PC-3 (cell line): Measurements from ENCODE around the gene RNF215. TPM values are rescaled to one million over a fixed set of nuclear protein-coding genes. Genes with fewer than 3 reads are reported as not detected.
A peak's percentile ranks its signal among the peaks of the same experiment; 100 is the strongest.

Source experiments
- ATAC-seq: fragments of 200-7000 bp; cut with Tn5 transposase; 2 replicates; pipeline ENCODE4 v1.9.1; 2020; ENCODE audit warnings: mild to moderate bottlenecking, moderate library complexity
- BruUV-seq: library from RNA; stranded (reverse); fragments of 400-500 nt; replicated peaks from 2 replicates; lab custom pipeline; 2021; lab: Mats Ljungman, UMichigan
- CTCF ChIA-PET: fragments of 300-600 bp; sonication (Branson Sonifier 250); formaldehyde crosslinking; loops from one replicate; lab custom pipeline; 2022; ENCODE audit warnings: antibody characterized with exemption; lab: Charles Lee
- POLR2A ChIA-PET: fragments of 300-600 bp; sonication (Branson Sonifier 250); formaldehyde crosslinking; loops from one replicate; lab custom pipeline; 2022; ENCODE audit warnings: antibody characterized with exemption; ENCODE audit not compliant: unreplicated experiment; lab: Charles Lee
- DNase-seq: peaks from one replicate; pipeline ENCODE4 v3.0.0-alpha.2; 2015
- H2AFZ ChIP-seq: fragments of 300-600 bp; sonication (generic); 2 replicates; pipeline ENCODE4 v1.6.0; 2016; ENCODE audit warnings: antibody characterized with exemption, low read length
- H3F3A ChIP-seq: fragments of 300-600 bp; sonication (generic); one replicate; pipeline ENCODE4 v1.6.0; 2017; ENCODE audit warnings: antibody characterized with exemption, low read length, control low read depth, mild to moderate bottlenecking; ENCODE audit not compliant: unreplicated experiment
- H3K27ac ChIP-seq: fragments of 300-600 bp; sonication (generic); 2 replicates; pipeline ENCODE4 v1.5.1; 2016; ENCODE audit warnings: mild to moderate bottlenecking, low read length
- H3K27me3 ChIP-seq: fragments of 300-600 bp; sonication (generic); 2 replicates; pipeline ENCODE4 v1.6.1; 2016; ENCODE audit warnings: low read length, mixed read lengths
- H3K36me3 ChIP-seq: fragments of 300-600 bp; sonication (generic); 2 replicates; pipeline ENCODE4 v1.6.1; 2016; ENCODE audit warnings: low read depth, mixed run types, low read length, mixed read lengths
- H3K4me1 ChIP-seq: fragments of 300-600 bp; sonication (generic); 2 replicates; pipeline ENCODE4 v1.5.1; 2016; ENCODE audit warnings: low read length; ENCODE audit not compliant: insufficient read depth
- H3K4me2 ChIP-seq: fragments of 300-600 bp; sonication (generic); 2 replicates; pipeline ENCODE4 v1.6.0; 2016; ENCODE audit warnings: low read length
- H3K4me3 ChIP-seq: fragments of 300-600 bp; sonication (generic); 2 replicates; pipeline ENCODE4 v1.5.1; 2016; ENCODE audit warnings: mild to moderate bottlenecking, low read length, mixed read lengths
- H3K79me2 ChIP-seq: fragments of 300-600 bp; sonication (generic); 2 replicates; pipeline ENCODE4 v1.6.1; 2017; ENCODE audit warnings: low read length, mixed read lengths
- H3K9ac ChIP-seq: fragments of 300-600 bp; sonication (generic); 2 replicates; pipeline ENCODE4 v1.6.0; 2016; ENCODE audit warnings: mild to moderate bottlenecking, low read length
- H3K9me2 ChIP-seq: fragments of 300-600 bp; sonication (generic); replicated peaks from 2 replicates; pipeline ENCODE4 v1.6.1; 2016; ENCODE audit warnings: mixed run types, low read length, mixed read lengths
- H3K9me3 ChIP-seq: fragments of 300-600 bp; sonication (generic); 2 replicates; pipeline ENCODE4 v1.6.1; 2016; ENCODE audit warnings: low read length, mixed read lengths
- H4K20me1 ChIP-seq: fragments of 300-600 bp; sonication (generic); 2 replicates; pipeline ENCODE4 v1.6.1; 2016; ENCODE audit warnings: low read length, mixed read lengths
- CTCF ChIP-seq: fragments of 300-600 bp; sonication (generic); conservative IDR thresholded peaks from 2 replicates; pipeline ENCODE4 v1.5.1; 2017; ENCODE audit warnings: antibody characterized with exemption, low read depth, mild to moderate bottlenecking, low read length
- EZH2 ChIP-seq: fragments of 300-600 bp; sonication (generic); IDR thresholded peaks from one replicate; pipeline ENCODE4 v1.6.1; 2017; ENCODE audit warnings: antibody characterized with exemption, mild to moderate bottlenecking, low read length; ENCODE audit not compliant: unreplicated experiment
- EZH2phosphoT487 ChIP-seq: fragments of 300-600 bp; sonication (generic); IDR thresholded peaks from 2 replicates; pipeline ENCODE4 v1.6.1; 2018; ENCODE audit warnings: mild to moderate bottlenecking, antibody characterized with exemption, low read length, borderline replicate concordance
- intact Hi-C: fragments of 100-400 bp; cut with micrococcal nuclease; formaldehyde crosslinking; loops from 2 replicates; pipeline ENCODE4 v1.9.0; 2023
- total RNA-seq: library from RNA; depleted of rRNA; stranded (reverse); fragments of >200 nt; gene quantifications from 2 replicates; pipeline ENCODE4 v1.2.3, GENCODE V29; 2014

The RNF215 gene
- total RNA-seq, 1 experiment from 2014 or later: 22.6 TPM

GRCh38 chr22:30347255-30347892 is 39.8 kb downstream of the RNF215 start:
- H3K9me2 ChIP-seq: no peaks in the 10 kb centered on the region
- BruUV-seq: no TSS peak
- no peak overlapping the region for H2AFZ ChIP-seq
- H3K36me3 ChIP-seq: peaks cover 61% of the 10 kb centered on the region
- H3K9me3 ChIP-seq: no peaks in the 10 kb centered on the region
- no peak overlapping the region for H3K4me3 ChIP-seq
- intact Hi-C loops: no loop called here
- TF ChIP-seq CTCF (no peak), EZH2 (no peak), EZH2phosphoT487 (no peak)
- no peak overlapping the region for H3K9ac ChIP-seq
- no peak overlapping the region for H3K27ac ChIP-seq
- no peaks in the 10 kb centered on the region for H3K27me3 ChIP-seq
- CTCF ChIA-PET: no interaction called here
- H3K4me1 ChIP-seq: no peaks in the 10 kb centered on the region
- POLR2A ChIA-PET: no interaction called here
- no peak for ATAC-seq
- 0 out of 2 replicates have a peak, but pooled peaks cover 3% of the 10 kb centered on the region for H4K20me1 ChIP-seq
- peak; percentile 22 for DNase-seq
- H3F3A ChIP-seq: no peaks in the 10 kb centered on the region
- peaks cover 46% of the 10 kb centered on the region for H3K79me2 ChIP-seq
- H3K4me2 ChIP-seq: no peak overlapping the region

- Histone ChIP-seq H3K79me2 (peaks cover 20% of the 10 kb centered on the region), H3K36me3 (peaks cover 53% of the 10 kb centered on the region), H3F3A (no peaks in the 10 kb centered on the region), H3K4me1 (no peaks in the 10 kb centered on the region), H3K9ac (no peak overlapping the region), H3K4me2 (no peak overlapping the region), H3K4me3 (no peak overlapping the region), H3K27ac (no peak overlapping the region), H4K20me1 (0 out of 2 replicates have a peak, but pooled peaks cover 3% of the 10 kb centered on the region), H3K9me3 (no peaks in the 10 kb centered on the region), H2AFZ (no peak overlapping the region), H3K9me2 (no peaks in the 10 kb centered on the region), H3K27me3 (no peaks in the 10 kb centered on the region)
- ChIA-PET POLR2A (no interaction called here), CTCF (no interaction called here)
- TF ChIP-seq CTCF (no peak), EZH2phosphoT487 (no peak), EZH2 (no peak)
- DNase-seq: no peak
- TSS peak; percentile 4 for BruUV-seq
- intact Hi-C loops: no loop called here
- ATAC-seq: no peak
These were observed 42.6 kb downstream of the RNF215 start for GRCh38 chr22:30344447-30345200.
